ENCODE data around the gene KCTD17.

Gene KCTD17

DNA sequence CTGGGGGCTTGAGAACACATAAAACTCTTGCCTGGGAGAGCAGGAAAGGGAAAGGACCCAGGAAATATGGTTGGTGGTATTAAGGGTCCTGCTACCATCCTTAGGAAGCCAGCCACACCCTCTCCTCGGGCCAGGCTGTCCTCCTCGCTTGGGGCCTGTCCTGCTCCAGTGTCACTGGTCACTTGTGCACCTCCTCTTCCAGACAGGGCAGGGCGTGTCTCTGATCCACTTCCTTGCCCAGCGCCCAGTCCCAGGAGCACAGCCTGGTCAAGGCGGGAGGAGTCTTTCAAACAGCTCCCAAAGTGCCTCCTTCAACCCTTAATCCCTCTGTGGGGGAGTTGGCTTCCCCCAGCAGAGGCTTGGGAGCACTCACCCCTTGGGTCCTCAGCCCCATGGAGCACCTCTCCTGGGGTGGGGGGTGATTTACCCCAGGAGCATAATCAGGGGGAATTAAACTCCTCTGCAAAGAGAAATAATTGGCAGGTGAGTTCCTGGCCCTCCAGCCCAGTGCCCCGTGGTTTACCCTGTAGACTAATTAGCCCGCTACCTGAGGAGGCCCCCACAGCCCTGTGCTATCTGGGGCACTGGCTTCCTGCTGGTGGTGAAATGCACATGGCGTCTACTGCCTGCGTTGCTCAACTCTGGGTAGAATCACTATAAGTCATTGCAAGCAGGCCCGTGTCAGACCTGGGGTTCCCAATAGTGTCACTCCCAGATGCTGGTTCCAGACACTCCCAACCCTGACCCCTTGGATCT lies 49.9 kb downstream of the KCTD17 start:
- no peak overlapping the region for H3K27ac ChIP-seq (ENCODE audit: low read length)
- H3K4me1 ChIP-seq (ENCODE audit: control insufficient read depth in 1 of 2, insufficient read depth in 2 of 2, low read length in 2 of 2) = no peaks in the 10 kb centered on the region
- H3K27me3 ChIP-seq (ENCODE audit: low read depth, low read length) = peaks cover 5% of the 10 kb centered on the region
- H3K36me3 ChIP-seq (ENCODE audit: control insufficient read depth in 1 of 2, insufficient read depth in 2 of 2, low read length in 2 of 2) = no peaks in the 10 kb centered on the region
- no peaks in the 10 kb centered on the region for H3K9me3 ChIP-seq (ENCODE audit: control insufficient read depth in 1 of 2, low read length in 2 of 2)
- no peak overlapping the region for H3K4me3 ChIP-seq (ENCODE audit: low read depth in 1 of 2, low read length in 2 of 2)

- H3K4me3 ChIP-seq (ENCODE audit: low read depth in 1 of 2, low read length in 2 of 2) = no peak overlapping the region
- no peaks in the 10 kb centered on the region for H3K27me3 ChIP-seq (ENCODE audit: low read depth, low read length)
- no peaks in the 10 kb centered on the region for H3K4me1 ChIP-seq (ENCODE audit: control insufficient read depth in 1 of 2, insufficient read depth in 2 of 2, low read length in 2 of 2)
- no peaks in the 10 kb centered on the region for H3K9me3 ChIP-seq (ENCODE audit: control insufficient read depth in 1 of 2, low read length in 2 of 2)
- H3K27ac ChIP-seq (ENCODE audit: low read length) = no peak overlapping the region
- H3K36me3 ChIP-seq (ENCODE audit: control insufficient read depth in 1 of 2, insufficient read depth in 2 of 2, low read length in 2 of 2) = no peaks in the 10 kb centered on the region
These were observed 51.6 kb downstream of the KCTD17 start for GRCh38 chr22:37103151-37103550.

- H3K4me1 ChIP-seq (ENCODE audit: control insufficient read depth in 1 of 2, insufficient read depth in 2 of 2, low read length in 2 of 2) = no peaks in the 10 kb centered on the region
- no peaks in the 10 kb centered on the region for H3K36me3 ChIP-seq (ENCODE audit: control insufficient read depth in 1 of 2, insufficient read depth in 2 of 2, low read length in 2 of 2)
- no peak overlapping the region for H3K4me3 ChIP-seq (ENCODE audit: low read depth in 1 of 2, low read length in 2 of 2)
- no peaks in the 10 kb centered on the region for H3K27me3 ChIP-seq (ENCODE audit: low read depth, low read length)
- no peaks in the 10 kb centered on the region for H3K9me3 ChIP-seq (ENCODE audit: control insufficient read depth in 1 of 2, low read length in 2 of 2)
- no peak overlapping the region for H3K27ac ChIP-seq (ENCODE audit: low read length)
These were observed 52.3 kb downstream of the KCTD17 start for GRCh38 chr22:37103656-37104452.

GRCh38 chr22:37105154-37105553 lies 53.6 kb downstream of the KCTD17 start:
- Histone ChIP-seq H3K9me3 (ENCODE audit: control insufficient read depth in 1 of 2, low read length in 2 of 2) (no peaks in the 10 kb centered on the region), H3K4me1 (ENCODE audit: control insufficient read depth in 1 of 2, insufficient read depth in 2 of 2, low read length in 2 of 2) (no peaks in the 10 kb centered on the region), H3K36me3 (ENCODE audit: control insufficient read depth in 1 of 2, insufficient read depth in 2 of 2, low read length in 2 of 2) (no peaks in the 10 kb centered on the region), H3K27me3 (ENCODE audit: low read depth, low read length) (no peaks in the 10 kb centered on the region), H3K27ac (ENCODE audit: low read length) (no peak overlapping the region), H3K4me3 (ENCODE audit: low read depth in 1 of 2, low read length in 2 of 2) (no peak overlapping the region)

GRCh38 chr22:37105990-37106389 lies 54.4 kb downstream of the KCTD17 start:
- Histone ChIP-seq H3K27ac (ENCODE audit: low read length) (no peak overlapping the region), H3K9me3 (ENCODE audit: control insufficient read depth in 1 of 2, low read length in 2 of 2) (no peaks in the 10 kb centered on the region), H3K27me3 (ENCODE audit: low read depth, low read length) (no peaks in the 10 kb centered on the region), H3K36me3 (ENCODE audit: control insufficient read depth in 1 of 2, insufficient read depth in 2 of 2, low read length in 2 of 2) (no peaks in the 10 kb centered on the region), H3K4me3 (ENCODE audit: low read depth in 1 of 2, low read length in 2 of 2) (no peak overlapping the region), H3K4me1 (ENCODE audit: control insufficient read depth in 1 of 2, insufficient read depth in 2 of 2, low read length in 2 of 2) (no peaks in the 10 kb centered on the region)

DNA sequence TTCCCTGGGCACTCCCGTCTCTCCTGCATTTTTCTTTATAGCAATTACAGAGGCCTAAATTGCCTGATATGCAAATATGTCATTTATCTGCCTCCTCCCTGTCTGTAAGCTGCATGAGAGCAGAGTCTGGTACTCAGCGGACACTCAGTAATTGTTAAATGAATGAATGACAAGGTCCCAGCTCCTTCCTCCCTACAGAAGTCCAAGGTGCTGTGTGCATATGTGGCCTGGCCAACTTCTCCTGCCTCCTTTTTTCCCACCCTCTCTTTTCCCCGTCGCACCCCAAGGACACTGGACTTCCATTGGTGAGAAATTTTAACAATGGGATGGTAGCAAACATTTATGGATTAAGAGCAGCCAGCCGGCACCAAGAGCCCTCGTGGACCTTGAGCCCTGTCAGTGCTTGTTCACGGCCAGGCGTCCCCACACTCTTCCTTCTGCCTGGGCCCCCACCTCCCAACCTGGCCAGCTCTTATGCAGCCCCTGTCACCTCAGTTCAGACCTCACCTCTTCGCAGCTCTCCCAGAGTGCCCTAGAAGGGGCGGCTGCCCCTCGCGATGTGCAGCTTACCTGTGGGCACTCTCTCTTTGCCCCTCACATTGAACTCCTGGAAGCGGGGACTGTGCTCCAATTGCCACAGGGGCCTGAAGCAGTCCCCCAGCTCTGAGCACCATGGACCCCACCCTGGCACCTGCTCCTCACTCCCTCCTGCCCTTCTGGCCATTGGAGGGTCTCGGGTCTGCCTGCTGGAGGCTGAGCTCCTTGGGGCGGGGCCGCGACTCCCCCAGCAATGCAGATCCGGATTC lies 56.5 kb downstream of the KCTD17 start:
- no peaks in the 10 kb centered on the region for H3K27me3 ChIP-seq (ENCODE audit: low read depth, low read length)
- H3K9me3 ChIP-seq (ENCODE audit: control insufficient read depth in 1 of 2, low read length in 2 of 2) = no peaks in the 10 kb centered on the region
- H3K4me3 ChIP-seq (ENCODE audit: low read depth in 1 of 2, low read length in 2 of 2) = no peak overlapping the region
- no peaks in the 10 kb centered on the region for H3K36me3 ChIP-seq (ENCODE audit: control insufficient read depth in 1 of 2, insufficient read depth in 2 of 2, low read length in 2 of 2)
- no peak overlapping the region for H3K27ac ChIP-seq (ENCODE audit: low read length)
- no peaks in the 10 kb centered on the region for H3K4me1 ChIP-seq (ENCODE audit: control insufficient read depth in 1 of 2, insufficient read depth in 2 of 2, low read length in 2 of 2)

GRCh38 chr22:37109242-37109917 lies 57.8 kb downstream of the KCTD17 start, which contains the start of gene TMPRSS6:
TMPRSS6 (minus strand) TSS chr22:37109713; CDS start chr22:37103417, 6,296 bp downstream.
- no peaks in the 10 kb centered on the region for H3K9me3 ChIP-seq (ENCODE audit: control insufficient read depth in 1 of 2, low read length in 2 of 2)
- H3K27ac ChIP-seq (ENCODE audit: low read length) = no peak within 1 kb of the TSS
- H3K4me1 ChIP-seq (ENCODE audit: control insufficient read depth in 1 of 2, insufficient read depth in 2 of 2, low read length in 2 of 2) = no peaks in the 10 kb centered on the region
- no peaks in the 10 kb centered on the region for H3K36me3 ChIP-seq (ENCODE audit: control insufficient read depth in 1 of 2, insufficient read depth in 2 of 2, low read length in 2 of 2)
- H3K4me3 ChIP-seq (ENCODE audit: low read depth in 1 of 2, low read length in 2 of 2) = no peak within 1 kb of the TSS
- H3K27me3 ChIP-seq (ENCODE audit: low read depth, low read length) = no peaks in the 10 kb centered on the region

- Histone ChIP-seq H3K27me3 (ENCODE audit: low read depth, low read length) (no peaks in the 10 kb centered on the region), H3K27ac (ENCODE audit: low read length) (no peak overlapping the region), H3K9me3 (ENCODE audit: control insufficient read depth in 1 of 2, low read length in 2 of 2) (no peaks in the 10 kb centered on the region), H3K4me1 (ENCODE audit: control insufficient read depth in 1 of 2, insufficient read depth in 2 of 2, low read length in 2 of 2) (no peaks in the 10 kb centered on the region), H3K4me3 (ENCODE audit: low read depth in 1 of 2, low read length in 2 of 2) (no peak overlapping the region), H3K36me3 (ENCODE audit: control insufficient read depth in 1 of 2, insufficient read depth in 2 of 2, low read length in 2 of 2) (no peaks in the 10 kb centered on the region)
These were observed 59.7 kb downstream of the KCTD17 start for GRCh38 chr22:37111156-37111717.

DNA sequence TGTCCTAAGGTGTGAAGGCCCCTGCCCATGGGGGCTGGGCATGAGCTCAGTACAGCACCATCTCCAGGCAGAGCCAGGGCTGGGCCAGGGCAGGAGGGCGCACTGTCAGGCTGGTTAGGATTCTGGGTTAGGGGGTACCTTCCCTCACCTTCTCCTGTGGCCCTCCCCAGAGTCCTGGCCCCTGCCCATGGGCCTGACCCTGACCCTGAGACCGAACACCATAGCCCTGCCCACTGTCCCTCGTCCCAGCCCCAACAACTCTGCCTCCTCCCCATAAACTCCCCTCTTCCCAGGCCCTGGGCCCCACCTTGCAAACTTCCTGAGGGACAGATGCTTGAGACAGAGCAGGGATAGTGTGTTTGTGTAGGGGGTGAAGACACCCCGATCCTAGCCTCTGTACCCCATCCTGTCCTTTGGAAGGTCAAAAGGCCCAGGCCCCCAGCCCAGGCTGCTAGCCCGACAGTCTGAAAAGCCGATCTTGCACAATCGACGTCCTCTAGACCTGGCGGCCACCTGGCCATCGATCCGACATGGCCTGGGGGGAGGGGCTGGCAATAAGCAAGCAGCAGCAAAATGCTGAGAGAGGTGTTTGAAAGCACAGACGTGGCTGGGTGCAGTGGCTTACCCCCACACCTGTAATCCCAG lies 60.7 kb downstream of the KCTD17 start:
- no peaks in the 10 kb centered on the region for H3K36me3 ChIP-seq (ENCODE audit: control insufficient read depth in 1 of 2, insufficient read depth in 2 of 2, low read length in 2 of 2)
- no peaks in the 10 kb centered on the region for H3K9me3 ChIP-seq (ENCODE audit: control insufficient read depth in 1 of 2, low read length in 2 of 2)
- no peaks in the 10 kb centered on the region for H3K27me3 ChIP-seq (ENCODE audit: low read depth, low read length)
- H3K27ac ChIP-seq (ENCODE audit: low read length) = no peak overlapping the region
- H3K4me1 ChIP-seq (ENCODE audit: control insufficient read depth in 1 of 2, insufficient read depth in 2 of 2, low read length in 2 of 2) = no peaks in the 10 kb centered on the region
- H3K4me3 ChIP-seq (ENCODE audit: low read depth in 1 of 2, low read length in 2 of 2) = no peak overlapping the region
